OCI-LY1 (cell line): Measurements from ENCODE around the gene CNNM1.

Experiments
- EZH2 ChIP-seq: fragments of 200-600 bp; sonication (generic), shearing (Covaris generic); IDR thresholded peaks from 2 replicates; pipeline ENCODE4 v1.8.0; 2017; ENCODE audit warnings: borderline replicate concordance, mixed run types, mild to moderate bottlenecking, antibody characterized with exemption, low read length, moderate library complexity, mixed read lengths
- TF ChIP-seq, protein P1 (sequence below): fragments of 200-600 bp; sonication (generic), shearing (Covaris generic); IDR thresholded peaks from 2 replicates; pipeline ENCODE4 v1.5.1; 2017; ENCODE audit warnings: mild to moderate bottlenecking, antibody characterized with exemption, low read length, moderate library complexity, mixed read lengths

GRCh38 chr10:99443500-99443899, 114.3 kb downstream of the CNNM1 start:
- TF ChIP-seq, protein P1, sequence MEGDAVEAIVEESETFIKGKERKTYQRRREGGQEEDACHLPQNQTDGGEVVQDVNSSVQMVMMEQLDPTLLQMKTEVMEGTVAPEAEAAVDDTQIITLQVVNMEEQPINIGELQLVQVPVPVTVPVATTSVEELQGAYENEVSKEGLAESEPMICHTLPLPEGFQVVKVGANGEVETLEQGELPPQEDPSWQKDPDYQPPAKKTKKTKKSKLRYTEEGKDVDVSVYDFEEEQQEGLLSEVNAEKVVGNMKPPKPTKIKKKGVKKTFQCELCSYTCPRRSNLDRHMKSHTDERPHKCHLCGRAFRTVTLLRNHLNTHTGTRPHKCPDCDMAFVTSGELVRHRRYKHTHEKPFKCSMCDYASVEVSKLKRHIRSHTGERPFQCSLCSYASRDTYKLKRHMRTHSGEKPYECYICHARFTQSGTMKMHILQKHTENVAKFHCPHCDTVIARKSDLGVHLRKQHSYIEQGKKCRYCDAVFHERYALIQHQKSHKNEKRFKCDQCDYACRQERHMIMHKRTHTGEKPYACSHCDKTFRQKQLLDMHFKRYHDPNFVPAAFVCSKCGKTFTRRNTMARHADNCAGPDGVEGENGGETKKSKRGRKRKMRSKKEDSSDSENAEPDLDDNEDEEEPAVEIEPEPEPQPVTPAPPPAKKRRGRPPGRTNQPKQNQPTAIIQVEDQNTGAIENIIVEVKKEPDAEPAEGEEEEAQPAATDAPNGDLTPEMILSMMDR, result no peak
- no peak for TF ChIP-seq EZH2
